Upper lobe of left lung (tissue), 6 donors: Measurements from ENCODE around the gene PSAT1. TPM values are rescaled to one million over a fixed set of nuclear protein-coding genes. Genes with fewer than 3 reads are reported as not detected.

Experiments used
- ATAC-seq, 2 donors: fragments of 200-7000 bp; cut with Tn5 transposase; one replicate each; pipeline ENCODE4 v1.9.1; 2022; ENCODE audit warnings: mild to moderate bottlenecking in 2 of 2, moderate library complexity in 2 of 2; ENCODE audit not compliant: low FRiP score in 2 of 2
- DNase-seq, 2 donors: peaks; one replicate each; pipeline ENCODE4 v3.0.0-alpha.2; 2019 to 2020
- H3K27ac ChIP-seq, 4 donors: fragments of 200-600 bp; sonication (generic); one replicate each; pipeline ENCODE4 v1.5.1; 2016 to 2019
- H3K27me3 ChIP-seq, 4 donors: fragments of 200-600 bp; sonication (generic); one replicate each; pipeline ENCODE4 v1.5.1; 2017 to 2019
- H3K36me3 ChIP-seq, 4 donors: fragments of 200-600 bp; sonication (generic); one replicate each; pipeline ENCODE4 v1.5.1; 2016 to 2019
- H3K4me1 ChIP-seq, 4 donors: fragments of 200-600 bp; sonication (generic); one replicate each; pipeline ENCODE4 v1.5.1; 2018 to 2019
- H3K4me3 ChIP-seq, 4 donors: fragments of 200-600 bp; sonication (generic); one replicate each; pipeline ENCODE4 v1.5.1; 2017 to 2019; ENCODE audit warnings: mild to moderate bottlenecking in 2 of 4, moderate library complexity in 1 of 4
- H3K9me3 ChIP-seq, 4 donors: fragments of 200-600 bp; sonication (generic); one replicate each; pipeline ENCODE4 v1.5.1; 2018 to 2019
- EP300 ChIP-seq, 4 donors: sonication (generic); formaldehyde crosslinking; IDR thresholded peaks; one replicate each; pipeline ENCODE4 v1.5.1; 2017; ENCODE audit warnings: antibody characterized with exemption in 4 of 4, control low read depth in 2 of 4
- POLR2A ChIP-seq, 4 donors: fragments of 450-650 bp; IDR thresholded peaks; one replicate each; pipeline ENCODE4 v1.5.1; 2016 to 2017; ENCODE audit warnings: antibody characterized with exemption in 4 of 4, mild to moderate bottlenecking in 2 of 4
- POLR2AphosphoS5 ChIP-seq, 2 donors: sonication (generic); formaldehyde crosslinking; IDR thresholded peaks; one replicate each; pipeline ENCODE4 v1.5.1; 2017; ENCODE audit warnings: antibody characterized with exemption in 2 of 2
- WGBS, 2 donors: methylation state at CpG; one replicate each; pipeline ENCODE4 v1.1.5; 2017 to 2018; 5-methylcytosine and 5-hydroxymethylcytosine counted together
- total RNA-seq, 6 donors: library from RNA; depleted of rRNA in 4 of 6; stranded (reverse); fragments of >200 nt in 4 of 6; gene quantifications; one replicate each; pipeline versions ENCODE4 v1.1.0 to v1.2.1, GENCODE V29; 2016 to 2021
- TF ChIP-seq, protein P1 (sequence below), 6 experiments: fragments of 450-650 bp in 4 of 6; fragments of 200-600 bp in 2 of 6; sonication (generic) in 2 of 6; IDR thresholded peaks; one replicate each; pipeline ENCODE4 v1.5.1; 2016 to 2019; ENCODE audit warnings: antibody characterized with exemption in 6 of 6
- donor health status: DM: no; HTN: no; CAD: no; lungs with moderate emphysema.
- donor health status: DM: no; HTN: yes; CAD: no; lungs with severe emphysema.

PSAT1 gene
- total RNA-seq, 6 donors from 2014 or later = 1.8 to 14.6 (median 6.4) TPM; not detected in 1

DNA sequence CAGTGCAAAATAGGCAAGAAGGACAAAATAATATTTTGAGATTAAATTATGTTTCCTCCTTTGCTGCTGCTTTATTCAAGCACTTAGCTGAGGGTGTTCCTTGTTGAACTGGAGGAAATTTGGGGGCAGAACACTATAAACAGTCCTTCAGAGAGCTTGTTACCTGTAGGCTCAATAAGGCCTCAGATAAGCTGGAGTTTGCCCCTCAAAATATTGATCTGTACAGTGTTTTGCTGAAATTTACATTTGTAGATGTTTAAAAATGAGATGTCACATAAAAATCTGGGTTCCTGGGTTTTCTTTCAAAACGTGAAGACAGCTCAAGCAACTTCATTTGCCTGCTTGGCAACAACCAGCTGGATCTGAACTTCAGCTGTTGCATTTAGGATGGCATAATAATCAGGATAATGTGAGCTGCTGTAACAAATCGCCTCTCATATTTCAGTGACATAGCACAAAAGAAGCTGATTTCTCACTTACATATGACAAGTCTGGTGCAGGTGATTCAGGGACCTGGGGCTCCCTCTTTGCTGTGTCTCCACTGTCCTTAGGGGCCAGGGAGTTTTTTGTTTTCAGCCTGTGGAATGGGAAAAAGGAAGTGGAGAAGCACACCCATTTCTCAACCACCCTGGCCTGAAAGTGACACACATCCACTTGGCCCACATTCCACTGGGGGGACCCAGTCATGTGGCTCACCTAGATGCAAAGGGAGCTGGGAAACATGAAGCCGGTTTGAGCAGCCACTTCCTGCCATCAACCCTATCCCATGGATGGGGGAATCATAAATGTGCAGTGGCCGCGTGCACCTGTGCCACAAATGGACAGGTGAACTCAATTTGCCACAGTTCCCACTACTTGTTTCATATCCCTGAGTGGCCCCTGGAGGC, 2.4 kb upstream of the PSAT1 start:
- no peaks in the 10 kb centered on the region for H3K9me3 ChIP-seq
- H3K27me3 ChIP-seq = peaks cover 0 to 13% (median 1%) of the 10 kb centered on the region in 4 donors
- DNase-seq = no peak
- H3K36me3 ChIP-seq = no peaks in the 10 kb centered on the region
- no peak overlapping the region for H3K4me3 ChIP-seq
- no peak for TF ChIP-seq POLR2AphosphoS5 (IDR thresholded peaks at IDR 0.05)
- TF ChIP-seq, protein P1, sequence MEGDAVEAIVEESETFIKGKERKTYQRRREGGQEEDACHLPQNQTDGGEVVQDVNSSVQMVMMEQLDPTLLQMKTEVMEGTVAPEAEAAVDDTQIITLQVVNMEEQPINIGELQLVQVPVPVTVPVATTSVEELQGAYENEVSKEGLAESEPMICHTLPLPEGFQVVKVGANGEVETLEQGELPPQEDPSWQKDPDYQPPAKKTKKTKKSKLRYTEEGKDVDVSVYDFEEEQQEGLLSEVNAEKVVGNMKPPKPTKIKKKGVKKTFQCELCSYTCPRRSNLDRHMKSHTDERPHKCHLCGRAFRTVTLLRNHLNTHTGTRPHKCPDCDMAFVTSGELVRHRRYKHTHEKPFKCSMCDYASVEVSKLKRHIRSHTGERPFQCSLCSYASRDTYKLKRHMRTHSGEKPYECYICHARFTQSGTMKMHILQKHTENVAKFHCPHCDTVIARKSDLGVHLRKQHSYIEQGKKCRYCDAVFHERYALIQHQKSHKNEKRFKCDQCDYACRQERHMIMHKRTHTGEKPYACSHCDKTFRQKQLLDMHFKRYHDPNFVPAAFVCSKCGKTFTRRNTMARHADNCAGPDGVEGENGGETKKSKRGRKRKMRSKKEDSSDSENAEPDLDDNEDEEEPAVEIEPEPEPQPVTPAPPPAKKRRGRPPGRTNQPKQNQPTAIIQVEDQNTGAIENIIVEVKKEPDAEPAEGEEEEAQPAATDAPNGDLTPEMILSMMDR (IDR thresholded peaks at IDR 0.05) = no peak
- TF ChIP-seq POLR2A (IDR thresholded peaks at IDR 0.05) = no peak
- no peak for TF ChIP-seq EP300 (IDR thresholded peaks at IDR 0.05)
- H3K4me1 ChIP-seq = peaks cover 22 to 34% (median 29%) of the 10 kb centered on the region in 4 donors
- H3K27ac ChIP-seq = no peak overlapping the region
- no peak for ATAC-seq
- WGBS, 2 donors = 72 to 80% methylated on average over 4 to 5 of the region's 5 CpGs

- Histone ChIP-seq H3K4me1 (peaks cover 22 to 34% (median 29%) of the 10 kb centered on the region in 4 donors), H3K9me3 (no peaks in the 10 kb centered on the region), H3K36me3 (no peaks in the 10 kb centered on the region), H3K4me3 (no peak overlapping the region), H3K27ac (no peak overlapping the region), H3K27me3 (peaks cover 0 to 13% (median 1%) of the 10 kb centered on the region in 4 donors)
- no peak for ATAC-seq
- DNase-seq = no peak
- 88 to 92% methylated on average over 3 of the region's 3 CpGs for WGBS, 2 donors
- TF ChIP-seq EP300 (IDR thresholded peaks at IDR 0.05) (no peak), POLR2A (IDR thresholded peaks at IDR 0.05) (no peak), POLR2AphosphoS5 (IDR thresholded peaks at IDR 0.05) (no peak)
- TF ChIP-seq, protein P1 (IDR thresholded peaks at IDR 0.05) = no peak
These were observed 1.7 kb upstream of the PSAT1 start for GRCh38 chr9:78295177-78295575.

- H3K27me3 ChIP-seq = peaks cover 0 to 13% (median 1%) of the 10 kb centered on the region in 4 donors
- no peaks in the 10 kb centered on the region for H3K36me3 ChIP-seq
- no peaks in the 10 kb centered on the region for H3K9me3 ChIP-seq
- peaks cover 22 to 34% (median 29%) of the 10 kb centered on the region in 4 donors for H3K4me1 ChIP-seq
- ATAC-seq = no peak
- TF ChIP-seq EP300 (IDR thresholded peaks at IDR 0.05) (no peak), POLR2A (IDR thresholded peaks at IDR 0.05) (no peak), POLR2AphosphoS5 (IDR thresholded peaks at IDR 0.05) (no peak)
- TF ChIP-seq, protein P1 (IDR thresholded peaks at IDR 0.05) = no peak
- H3K27ac ChIP-seq = peak overlapping the region in 1 of 4 donors; percentile 45
- 60 to 71% methylated on average over 6 of the region's 6 CpGs for WGBS, 2 donors
- DNase-seq = no peak
- H3K4me3 ChIP-seq = peak overlapping the region in 3 of 4 donors; percentile 43 to 62 (median 59)
These were observed 1.2 kb upstream of the PSAT1 start for GRCh38 chr9:78295731-78296130.

DNA sequence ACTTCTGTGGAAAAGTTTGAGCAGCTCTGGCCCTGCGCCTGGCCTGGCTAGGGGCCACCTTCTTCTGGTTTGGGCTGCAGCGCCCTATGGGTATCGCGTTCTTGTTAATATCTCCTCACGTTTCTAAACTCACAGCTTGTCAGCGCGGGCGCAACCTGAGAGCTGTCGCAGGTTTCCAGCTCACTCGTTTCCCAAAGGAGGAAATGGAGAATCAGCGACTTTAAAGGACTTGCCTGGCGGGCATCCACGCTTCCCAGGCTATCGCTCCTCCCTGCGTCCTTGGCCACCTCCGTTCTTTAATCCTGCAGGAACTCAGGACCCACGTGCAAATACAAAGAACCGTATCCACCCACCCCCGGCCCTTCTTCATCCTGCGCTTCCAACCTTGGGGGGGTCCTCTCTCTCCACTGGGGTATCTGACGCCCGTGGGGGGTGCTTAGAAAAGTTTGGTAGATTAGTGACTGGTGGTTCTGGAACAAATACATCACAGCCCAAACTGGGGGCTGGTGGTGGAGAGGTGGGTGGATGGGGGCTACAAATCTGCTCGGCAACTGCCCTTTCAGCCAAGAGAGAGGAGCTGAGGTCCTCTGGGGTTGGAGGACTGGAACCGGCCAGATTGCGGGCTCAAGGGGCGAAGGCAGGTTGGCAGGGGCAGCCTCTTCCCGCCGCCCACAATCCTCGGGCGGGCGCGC, 578 bp upstream of the PSAT1 start:
- no peaks in the 10 kb centered on the region for H3K9me3 ChIP-seq
- peaks cover 0 to 13% (median 1%) of the 10 kb centered on the region in 4 donors for H3K27me3 ChIP-seq
- ATAC-seq = peak in 1 of 2 donors; percentile 25
- TF ChIP-seq POLR2AphosphoS5 (IDR thresholded peaks at IDR 0.05) (no peak), POLR2A (IDR thresholded peaks at IDR 0.05) (no peak), EP300 (IDR thresholded peaks at IDR 0.05) (no peak)
- TF ChIP-seq, protein P1 (IDR thresholded peaks at IDR 0.05) = no peak
- peaks cover 22 to 34% (median 29%) of the 10 kb centered on the region in 4 donors for H3K4me1 ChIP-seq
- WGBS, 2 donors = 1 to 4% methylated on average over 32 of the region's 32 CpGs
- no peaks in the 10 kb centered on the region for H3K36me3 ChIP-seq
- peak overlapping the region; percentile 35 to 62 (median 51) for H3K4me3 ChIP-seq
- peak in 1 of 2 donors; percentile 60 for DNase-seq
- H3K27ac ChIP-seq = peak overlapping the region in 3 of 4 donors; percentile 12 to 45 (median 35)
